Prostate gland (tissue), 2 donors: Measurements from ENCODE around the gene TMEM204.

Source experiments
- POLR2A ChIP-seq: fragments of 450-650 bp; IDR thresholded peaks from one replicate; pipeline ENCODE4 v1.6.1; 2016; ENCODE audit warnings: antibody characterized with exemption, mild to moderate bottlenecking
- POLR2AphosphoS5 ChIP-seq: sonication (generic); formaldehyde crosslinking; IDR thresholded peaks from one replicate; pipeline ENCODE4 v1.6.1; 2017; ENCODE audit warnings: antibody characterized with exemption
- TF ChIP-seq, protein P1 (sequence below), 4 experiments: fragments of 200-600 bp in 2 of 4; fragments of 450-650 bp in 2 of 4; sonication (generic) in 2 of 4; IDR thresholded peaks; 1 replicate in 3 of 4; 2 replicates in 1 of 4; pipeline ENCODE4 v1.5.1; 2016 to 2019; ENCODE audit warnings: antibody characterized with exemption in 4 of 4, mild to moderate bottlenecking in 2 of 4, moderate library complexity in 2 of 4

DNA sequence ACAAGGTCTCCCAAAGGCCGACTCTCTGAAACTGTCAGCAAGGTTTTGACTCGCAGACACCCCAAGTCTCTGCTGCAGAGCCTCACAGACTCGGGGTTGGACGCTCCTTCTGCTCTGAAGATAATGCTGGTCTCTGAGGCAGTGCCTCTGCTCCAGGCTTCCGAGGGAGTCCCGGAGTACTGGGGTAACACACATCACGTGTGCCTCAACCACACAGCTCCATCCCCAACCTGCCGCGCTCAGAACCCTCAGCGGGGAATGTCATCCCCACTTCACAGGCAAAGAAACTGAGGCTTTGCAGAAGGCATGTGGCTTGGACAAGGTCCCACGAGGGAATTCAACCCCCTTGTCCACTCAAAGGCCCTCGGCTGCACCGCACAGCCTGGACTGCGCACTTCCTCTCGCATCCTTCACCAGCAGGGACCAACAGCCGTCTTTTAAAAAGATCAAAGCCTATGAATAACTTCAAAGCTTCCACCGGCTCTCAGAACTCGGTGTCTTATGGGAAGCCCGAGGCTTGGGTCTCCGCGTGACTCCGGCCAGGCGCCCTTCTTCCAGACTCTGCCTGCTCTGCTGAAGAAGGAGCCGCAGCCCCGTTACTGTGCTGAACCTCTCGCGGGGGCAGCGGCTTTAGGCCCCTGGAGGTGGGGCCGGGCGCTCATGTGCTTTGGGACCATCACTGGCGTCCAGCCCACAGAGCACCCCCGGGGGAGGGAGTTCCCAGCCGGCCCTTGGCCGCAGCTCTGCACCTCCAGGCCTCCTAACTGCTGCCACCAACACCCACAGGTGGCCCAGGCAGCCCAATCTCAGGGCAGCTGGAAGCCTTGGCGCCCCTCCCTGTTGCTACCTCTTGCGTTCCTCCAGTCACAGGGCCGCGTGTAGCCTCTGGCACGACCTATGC, 2.2 kb downstream of the TMEM204 start:
- no peak for TF ChIP-seq POLR2AphosphoS5
- TF ChIP-seq POLR2A = no peak
- TF ChIP-seq, protein P1, sequence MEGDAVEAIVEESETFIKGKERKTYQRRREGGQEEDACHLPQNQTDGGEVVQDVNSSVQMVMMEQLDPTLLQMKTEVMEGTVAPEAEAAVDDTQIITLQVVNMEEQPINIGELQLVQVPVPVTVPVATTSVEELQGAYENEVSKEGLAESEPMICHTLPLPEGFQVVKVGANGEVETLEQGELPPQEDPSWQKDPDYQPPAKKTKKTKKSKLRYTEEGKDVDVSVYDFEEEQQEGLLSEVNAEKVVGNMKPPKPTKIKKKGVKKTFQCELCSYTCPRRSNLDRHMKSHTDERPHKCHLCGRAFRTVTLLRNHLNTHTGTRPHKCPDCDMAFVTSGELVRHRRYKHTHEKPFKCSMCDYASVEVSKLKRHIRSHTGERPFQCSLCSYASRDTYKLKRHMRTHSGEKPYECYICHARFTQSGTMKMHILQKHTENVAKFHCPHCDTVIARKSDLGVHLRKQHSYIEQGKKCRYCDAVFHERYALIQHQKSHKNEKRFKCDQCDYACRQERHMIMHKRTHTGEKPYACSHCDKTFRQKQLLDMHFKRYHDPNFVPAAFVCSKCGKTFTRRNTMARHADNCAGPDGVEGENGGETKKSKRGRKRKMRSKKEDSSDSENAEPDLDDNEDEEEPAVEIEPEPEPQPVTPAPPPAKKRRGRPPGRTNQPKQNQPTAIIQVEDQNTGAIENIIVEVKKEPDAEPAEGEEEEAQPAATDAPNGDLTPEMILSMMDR (IDR thresholded peaks at IDR 0.05) = no peak
